ENCODE measurements around the gene TMEM53.

TMEM53 gene

GRCh38 chr1:44681905-44682882, 7.9 kb upstream of the TMEM53 start:
- no peak overlapping the region for H3K4me3 ChIP-seq (ENCODE audit: low read length)
- no peak overlapping the region for H3K9ac ChIP-seq (ENCODE audit: low read length)
- H3K27me3 ChIP-seq (ENCODE audit: control insufficient read depth, insufficient read depth, low read length), result no peaks in the 10 kb centered on the region
- H3K27ac ChIP-seq (ENCODE audit: low read length), result no peak overlapping the region
- H3K9me3 ChIP-seq (ENCODE audit: control insufficient read depth, low read depth, low read length), result no peaks in the 10 kb centered on the region
- H3K4me1 ChIP-seq (ENCODE audit: control insufficient read depth, low read depth, low read length), result peaks cover 10% of the 10 kb centered on the region
- H3K36me3 ChIP-seq (ENCODE audit: control insufficient read depth, low read depth, low read length), result no peaks in the 10 kb centered on the region

- H3K4me3 ChIP-seq (ENCODE audit: low read length), result no peak overlapping the region
- no peaks in the 10 kb centered on the region for H3K27me3 ChIP-seq (ENCODE audit: control insufficient read depth, insufficient read depth, low read length)
- no peak overlapping the region for H3K27ac ChIP-seq (ENCODE audit: low read length)
- no peaks in the 10 kb centered on the region for H3K36me3 ChIP-seq (ENCODE audit: control insufficient read depth, low read depth, low read length)
- H3K4me1 ChIP-seq (ENCODE audit: control insufficient read depth, low read depth, low read length), result peaks cover 17% of the 10 kb centered on the region
- H3K9me3 ChIP-seq (ENCODE audit: control insufficient read depth, low read depth, low read length), result no peaks in the 10 kb centered on the region
- no peak overlapping the region for H3K9ac ChIP-seq (ENCODE audit: low read length)
Measured at GRCh38 chr1:44679468-44679867, 5.2 kb upstream of the TMEM53 start.

DNA sequence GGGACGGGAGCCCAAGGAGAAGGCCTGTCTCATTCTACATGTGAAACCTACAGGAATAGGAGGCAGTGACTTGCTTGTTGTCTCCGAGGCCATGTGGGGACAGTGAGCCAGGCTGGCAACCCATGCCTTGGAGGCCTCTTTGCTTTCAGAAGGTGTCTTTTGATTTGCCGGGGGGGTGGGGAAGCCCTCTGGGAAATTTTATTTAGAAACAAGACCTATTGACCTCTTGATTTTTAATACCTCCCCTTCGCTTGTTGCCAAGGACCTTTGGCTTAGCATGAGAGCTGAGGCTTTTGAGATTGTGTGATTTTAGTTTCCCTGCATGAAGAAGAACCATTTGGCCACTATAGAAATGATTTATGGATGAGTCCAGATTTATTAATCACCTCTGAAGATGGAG, 4.3 kb upstream of the TMEM53 start:
- no peak overlapping the region for H3K27ac ChIP-seq (ENCODE audit: low read length)
- H3K4me3 ChIP-seq (ENCODE audit: low read length), result no peak overlapping the region
- no peaks in the 10 kb centered on the region for H3K9me3 ChIP-seq (ENCODE audit: control insufficient read depth, low read depth, low read length)
- peaks cover 18% of the 10 kb centered on the region for H3K4me1 ChIP-seq (ENCODE audit: control insufficient read depth, low read depth, low read length)
- H3K36me3 ChIP-seq (ENCODE audit: control insufficient read depth, low read depth, low read length), result no peaks in the 10 kb centered on the region
- no peaks in the 10 kb centered on the region for H3K27me3 ChIP-seq (ENCODE audit: control insufficient read depth, insufficient read depth, low read length)
- no peak overlapping the region for H3K9ac ChIP-seq (ENCODE audit: low read length)

- H3K4me1 ChIP-seq (ENCODE audit: control insufficient read depth, low read depth, low read length), result peaks cover 21% of the 10 kb centered on the region
Measured at GRCh38 chr1:44678120-44678519, 3.8 kb upstream of the TMEM53 start.

DNA sequence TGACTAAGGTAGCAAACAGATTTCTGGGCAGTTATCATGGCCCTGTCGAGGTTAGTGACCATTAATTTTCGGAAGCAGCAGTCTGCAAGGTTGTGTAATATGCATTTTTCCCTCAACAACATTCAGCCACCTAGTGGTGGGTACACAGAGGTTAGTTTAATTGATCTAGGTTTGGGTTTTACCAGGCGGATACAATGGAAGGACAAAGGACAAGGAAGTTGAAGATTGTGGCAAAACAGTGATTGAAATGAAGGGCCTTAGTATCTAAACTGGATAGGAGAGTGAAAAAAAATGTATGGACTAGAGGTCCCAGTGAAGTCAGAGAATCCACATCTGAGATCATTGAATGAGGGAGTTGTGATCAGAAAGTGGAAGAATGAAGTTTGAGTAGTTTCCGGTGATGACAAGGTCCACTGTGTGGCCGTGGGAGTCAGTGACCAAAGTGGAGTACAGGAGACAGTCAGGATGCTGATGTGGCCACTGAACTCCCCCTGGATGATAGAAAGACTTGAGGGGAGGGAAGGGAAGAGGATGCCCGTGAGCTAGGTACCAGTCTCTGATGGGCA, 3.0 kb upstream of the TMEM53 start:
- no peaks in the 10 kb centered on the region for H3K36me3 ChIP-seq (ENCODE audit: control insufficient read depth, low read depth, low read length)
- H3K4me1 ChIP-seq (ENCODE audit: control insufficient read depth, low read depth, low read length), result peaks cover 21% of the 10 kb centered on the region
- no peaks in the 10 kb centered on the region for H3K27me3 ChIP-seq (ENCODE audit: control insufficient read depth, insufficient read depth, low read length)
- no peaks in the 10 kb centered on the region for H3K9me3 ChIP-seq (ENCODE audit: control insufficient read depth, low read depth, low read length)
- H3K9ac ChIP-seq (ENCODE audit: low read length), result no peak overlapping the region
- H3K27ac ChIP-seq (ENCODE audit: low read length), result no peak overlapping the region
- H3K4me3 ChIP-seq (ENCODE audit: low read length), result no peak overlapping the region

More at GRCh38 chr1:44678120-44678519, 3.8 kb upstream of the TMEM53 start:
- Histone ChIP-seq H3K27ac (ENCODE audit: low read length) (no peak overlapping the region), H3K36me3 (ENCODE audit: control insufficient read depth, low read depth, low read length) (no peaks in the 10 kb centered on the region), H3K9me3 (ENCODE audit: control insufficient read depth, low read depth, low read length) (no peaks in the 10 kb centered on the region), H3K9ac (ENCODE audit: low read length) (no peak overlapping the region), H3K4me3 (ENCODE audit: low read length) (no peak overlapping the region), H3K27me3 (ENCODE audit: control insufficient read depth, insufficient read depth, low read length) (no peaks in the 10 kb centered on the region)

- peaks cover 16% of the 10 kb centered on the region for H3K4me1 ChIP-seq (ENCODE audit: control insufficient read depth, low read depth, low read length)
- H3K27ac ChIP-seq (ENCODE audit: low read length), result no peak overlapping the region
Measured at GRCh38 chr1:44676484-44677200, 2.4 kb upstream of the TMEM53 start.

DNA sequence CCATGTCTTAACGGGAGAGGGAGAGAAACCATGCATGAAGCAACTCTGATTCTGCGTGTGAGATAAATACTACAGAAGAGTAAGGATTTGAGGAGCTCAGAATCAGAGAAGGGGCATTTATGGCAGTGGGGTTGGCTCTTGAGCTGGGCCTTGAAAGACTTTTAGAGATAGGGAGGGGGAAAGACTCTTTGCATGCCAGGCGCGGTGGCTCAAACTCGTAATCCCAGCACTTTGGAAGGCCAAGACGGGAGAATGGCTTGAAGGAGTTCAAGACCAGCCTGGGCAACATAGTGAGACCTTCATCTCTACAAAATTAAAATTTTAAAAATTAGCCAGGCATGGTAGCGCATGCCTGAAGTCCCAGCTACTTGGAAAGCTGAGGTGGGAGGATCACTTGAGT, 905 bp upstream of the TMEM53 start:
- Histone ChIP-seq H3K9me3 (ENCODE audit: control insufficient read depth, low read depth, low read length) (no peaks in the 10 kb centered on the region), H3K27me3 (ENCODE audit: control insufficient read depth, insufficient read depth, low read length) (no peaks in the 10 kb centered on the region), H3K9ac (ENCODE audit: low read length) (no peak overlapping the region), H3K36me3 (ENCODE audit: control insufficient read depth, low read depth, low read length) (no peaks in the 10 kb centered on the region), H3K4me3 (ENCODE audit: low read length) (peak overlapping the region; percentile 93), H3K4me1 (ENCODE audit: control insufficient read depth, low read depth, low read length) (peaks cover 14% of the 10 kb centered on the region), H3K27ac (ENCODE audit: low read length) (no peak overlapping the region)

More at GRCh38 chr1:44676484-44677200, 2.4 kb upstream of the TMEM53 start:
- Histone ChIP-seq H3K36me3 (ENCODE audit: control insufficient read depth, low read depth, low read length) (no peaks in the 10 kb centered on the region), H3K9me3 (ENCODE audit: control insufficient read depth, low read depth, low read length) (no peaks in the 10 kb centered on the region), H3K4me3 (ENCODE audit: low read length) (no peak overlapping the region), H3K9ac (ENCODE audit: low read length) (no peak overlapping the region), H3K27me3 (ENCODE audit: control insufficient read depth, insufficient read depth, low read length) (no peaks in the 10 kb centered on the region)

DNA sequence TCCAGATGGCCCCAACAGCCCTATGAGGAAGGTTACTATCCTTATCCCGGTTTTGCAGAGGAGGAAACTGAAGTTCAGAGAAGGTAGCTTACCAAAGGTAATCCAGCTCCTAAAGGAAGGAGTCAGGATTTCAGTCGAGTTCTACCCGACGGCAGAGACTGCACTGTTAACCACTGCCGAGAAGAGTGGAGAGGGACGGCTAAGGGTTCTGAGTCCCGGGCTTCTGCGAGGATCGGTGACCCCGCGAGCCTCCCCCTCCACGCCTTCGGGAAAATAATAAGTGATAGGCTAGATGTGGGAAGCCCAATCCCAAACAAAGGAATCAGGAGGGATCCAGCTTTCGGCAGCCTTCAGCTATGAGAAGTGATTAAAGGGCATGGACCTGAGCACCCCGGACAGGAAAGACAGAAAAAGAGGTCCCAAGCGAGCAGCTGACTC, 587 bp downstream of the TMEM53 start:
- peak overlapping the region; percentile 93 for H3K4me3 ChIP-seq (ENCODE audit: low read length)
- no peak overlapping the region for H3K27ac ChIP-seq (ENCODE audit: low read length)
- H3K4me1 ChIP-seq (ENCODE audit: control insufficient read depth, low read depth, low read length), result peaks cover 14% of the 10 kb centered on the region
- H3K27me3 ChIP-seq (ENCODE audit: control insufficient read depth, insufficient read depth, low read length), result no peaks in the 10 kb centered on the region
- peak overlapping the region; percentile 75 for H3K9ac ChIP-seq (ENCODE audit: low read length)
- no peaks in the 10 kb centered on the region for H3K9me3 ChIP-seq (ENCODE audit: control insufficient read depth, low read depth, low read length)
- no peaks in the 10 kb centered on the region for H3K36me3 ChIP-seq (ENCODE audit: control insufficient read depth, low read depth, low read length)

DNA sequence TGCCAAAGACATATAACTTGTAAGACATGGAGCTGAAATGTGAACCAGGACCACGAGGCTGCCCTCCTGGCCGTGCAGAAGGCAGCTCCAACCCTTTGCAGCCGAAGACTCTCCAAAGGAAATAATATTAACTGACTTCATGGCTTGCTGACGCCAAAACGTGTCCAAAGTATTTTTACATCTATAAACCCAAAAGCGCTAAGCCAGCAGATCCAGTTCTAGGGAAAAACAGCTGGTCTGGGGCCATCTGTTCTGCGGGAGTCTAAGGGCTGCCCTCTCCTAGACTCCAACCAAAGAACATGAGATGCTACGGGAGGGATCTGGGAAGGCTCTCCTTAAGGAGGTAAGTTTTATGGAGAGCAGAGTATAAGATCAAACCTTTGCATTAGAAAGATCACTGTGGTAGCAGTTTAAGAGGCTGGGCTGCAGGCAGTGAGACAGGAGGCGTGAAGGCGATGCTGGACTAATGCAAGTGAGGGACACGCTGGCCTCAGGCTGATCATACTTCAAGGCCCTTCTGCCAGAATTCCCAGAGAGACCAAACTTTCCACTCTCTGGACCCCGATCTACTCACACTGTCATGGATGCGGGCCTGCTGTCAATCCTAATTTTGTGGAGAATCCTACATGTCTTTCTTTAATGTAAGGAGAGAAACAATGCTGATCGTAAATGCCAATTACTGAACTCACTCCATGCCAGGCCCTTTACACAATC, 1.2 kb downstream of the TMEM53 start:
- Histone ChIP-seq H3K36me3 (ENCODE audit: control insufficient read depth, low read depth, low read length) (no peaks in the 10 kb centered on the region), H3K27ac (ENCODE audit: low read length) (no peak overlapping the region), H3K4me3 (ENCODE audit: low read length) (peak overlapping the region; percentile 93), H3K9me3 (ENCODE audit: control insufficient read depth, low read depth, low read length) (no peaks in the 10 kb centered on the region), H3K9ac (ENCODE audit: low read length) (peak overlapping the region; percentile 75), H3K27me3 (ENCODE audit: control insufficient read depth, insufficient read depth, low read length) (no peaks in the 10 kb centered on the region), H3K4me1 (ENCODE audit: control insufficient read depth, low read depth, low read length) (peaks cover 14% of the 10 kb centered on the region)

GRCh38 chr1:44672254-44672955, 1.9 kb downstream of the TMEM53 start:
- Histone ChIP-seq H3K27me3 (ENCODE audit: control insufficient read depth, insufficient read depth, low read length) (no peaks in the 10 kb centered on the region), H3K4me3 (ENCODE audit: low read length) (no peak overlapping the region), H3K9me3 (ENCODE audit: control insufficient read depth, low read depth, low read length) (no peaks in the 10 kb centered on the region), H3K36me3 (ENCODE audit: control insufficient read depth, low read depth, low read length) (no peaks in the 10 kb centered on the region), H3K4me1 (ENCODE audit: control insufficient read depth, low read depth, low read length) (peaks cover 14% of the 10 kb centered on the region), H3K9ac (ENCODE audit: low read length) (no peak overlapping the region), H3K27ac (ENCODE audit: low read length) (no peak overlapping the region)

All from iPS-18a (cell line).